H9 (cell line): ENCODE results near the gene TMEM26. TPM values are rescaled to one million over a fixed set of nuclear protein-coding genes. Genes with fewer than 3 reads are reported as not detected.

Experiments used
- DNase-seq: peaks from one replicate; pipeline ENCODE4 v3.0.0-alpha.2; 2017
- H2AFZ ChIP-seq: one replicate; pipeline ENCODE4 v1.6.1; 2013; ENCODE audit warnings: mild to moderate bottlenecking, low read length, control low read depth, moderate library complexity
- H2AK5ac ChIP-seq: 2 replicates; pipeline ENCODE4 v1.6.1; 2013; ENCODE audit warnings: low read length, control low read depth, mixed read lengths; ENCODE audit not compliant: insufficient read length
- H2BK120ac ChIP-seq: one replicate; pipeline ENCODE4 v1.6.1; 2013; ENCODE audit warnings: low read depth, mild to moderate bottlenecking, low read length, control low read depth, inconsistent platforms; ENCODE audit not compliant: poor library complexity, severe bottlenecking
- H2BK12ac ChIP-seq: 2 replicates; pipeline ENCODE4 v1.6.1; 2013; ENCODE audit warnings: low read length, control low read depth, mixed read lengths, low read depth; ENCODE audit not compliant: insufficient read length
- H2BK15ac ChIP-seq: 2 replicates; pipeline ENCODE4 v1.6.1; 2013; ENCODE audit warnings: low read depth, low read length, control low read depth
- H2BK20ac ChIP-seq: one replicate; pipeline ENCODE4 v1.6.1; 2013; ENCODE audit warnings: low read depth, mild to moderate bottlenecking, low read length, control low read depth, inconsistent platforms; ENCODE audit not compliant: poor library complexity, severe bottlenecking
- H2BK5ac ChIP-seq: 2 replicates; pipeline ENCODE4 v1.6.1; 2013; ENCODE audit warnings: low read length, control low read depth, mixed read lengths; ENCODE audit not compliant: insufficient read length
- H3K14ac ChIP-seq: 2 replicates; pipeline ENCODE4 v1.6.1; 2013; ENCODE audit warnings: low read length, control low read depth; ENCODE audit not compliant: insufficient read depth
- H3K18ac ChIP-seq: 2 replicates; pipeline ENCODE4 v1.6.1; 2013; ENCODE audit warnings: low read depth, mild to moderate bottlenecking, mixed read lengths, low read length, control low read depth; ENCODE audit not compliant: insufficient read length
- H3K23ac ChIP-seq: 2 replicates; pipeline ENCODE4 v1.6.1; 2013; ENCODE audit warnings: low read length, control low read depth, mixed read lengths, low read depth; ENCODE audit not compliant: insufficient read length
- H3K23me2 ChIP-seq: 2 replicates; pipeline ENCODE4 v1.6.1; 2013; ENCODE audit warnings: low read depth, mild to moderate bottlenecking, mixed read lengths, low read length, control low read depth; ENCODE audit not compliant: insufficient read length, poor library complexity, severe bottlenecking
- H3K27ac ChIP-seq: 2 replicates; pipeline ENCODE4 v1.5.1; 2013; ENCODE audit warnings: low read length, control low read depth, mixed read lengths, low read depth; ENCODE audit not compliant: insufficient read length
- H3K27me3 ChIP-seq: 2 replicates; pipeline ENCODE4 v1.6.1; 2013; ENCODE audit warnings: low read length, control low read depth, inconsistent platforms; ENCODE audit not compliant: insufficient read depth
- H3K4ac ChIP-seq: 2 replicates; pipeline ENCODE4 v1.6.1; 2013; ENCODE audit warnings: low read depth, mild to moderate bottlenecking, control low read depth, inconsistent platforms, low read length, moderate library complexity
- H3K4me1 ChIP-seq: 2 replicates; pipeline ENCODE4 v1.6.1; 2013; ENCODE audit warnings: low read length, control low read depth, inconsistent platforms; ENCODE audit not compliant: insufficient read depth
- H3K4me2 ChIP-seq: 2 replicates; pipeline ENCODE4 v1.6.1; 2013; ENCODE audit warnings: low read length, control low read depth, mixed read lengths; ENCODE audit not compliant: insufficient read length, insufficient read depth
- H3K56ac ChIP-seq: 2 replicates; pipeline ENCODE4 v1.6.1; 2013; ENCODE audit warnings: low read depth, mild to moderate bottlenecking, mixed read lengths, low read length, control low read depth; ENCODE audit not compliant: insufficient read length
- H3K79me1 ChIP-seq: 2 replicates; pipeline ENCODE4 v1.6.1; 2013; ENCODE audit warnings: low read depth, mild to moderate bottlenecking, moderate library complexity, low read length, control low read depth, inconsistent platforms; ENCODE audit not compliant: insufficient read depth, poor library complexity, severe bottlenecking
- H3K79me2 ChIP-seq: 2 replicates; pipeline ENCODE4 v1.6.1; 2013; ENCODE audit warnings: low read length, control low read depth, inconsistent platforms; ENCODE audit not compliant: insufficient read depth
- H3K9ac ChIP-seq: 2 replicates; pipeline ENCODE4 v1.6.1; 2013; ENCODE audit warnings: low read length, control low read depth, mixed read lengths; ENCODE audit not compliant: insufficient read length; ENCODE audit errors: extremely low read depth
- H3K9me3 ChIP-seq: one replicate; pipeline ENCODE4 v1.6.1; 2013; ENCODE audit warnings: low read depth, low read length, inconsistent platforms; ENCODE audit not compliant: control insufficient read depth
- H3T11ph ChIP-seq: one replicate; pipeline ENCODE4 v1.6.1; 2013; ENCODE audit warnings: mild to moderate bottlenecking, low read length, control low read depth, inconsistent platforms
- H4K20me1 ChIP-seq: one replicate; pipeline ENCODE4 v1.6.1; 2013; ENCODE audit not compliant: control insufficient read depth, insufficient read length, insufficient read depth
- H4K5ac ChIP-seq: 2 replicates; pipeline ENCODE4 v1.6.1; 2013; ENCODE audit warnings: low read depth, mild to moderate bottlenecking, mixed read lengths, low read length, control low read depth; ENCODE audit not compliant: insufficient read length
- H4K8ac ChIP-seq: replicated peaks from 2 replicates; pipeline ENCODE4 v1.6.1; 2013; ENCODE audit warnings: low read length, control low read depth, mixed read lengths, low read depth; ENCODE audit not compliant: insufficient read length
- H4K91ac ChIP-seq: 2 replicates; pipeline ENCODE4 v1.6.1; 2013; ENCODE audit warnings: low read depth, mild to moderate bottlenecking, moderate library complexity, mixed read lengths, low read length, control low read depth; ENCODE audit not compliant: insufficient read length
- H3K27ac Mint-ChIP-seq, 3 experiments: 2 replicates in 2 of 3; 3 replicates in 1 of 3; pipeline ENCODE4 v1.8.0; 2020 to 2021; ENCODE audit warnings: mixed read lengths in 3 of 3, mild to moderate bottlenecking in 1 of 3, moderate library complexity in 1 of 3
- H3K27me3 Mint-ChIP-seq: 2 replicates; pipeline ENCODE4 v1.8.0; 2021; ENCODE audit warnings: low read depth, mild to moderate bottlenecking, moderate library complexity, mixed read lengths
- H3K36me3 Mint-ChIP-seq, 3 experiments: 2 replicates in 2 of 3; 3 replicates in 1 of 3; pipeline ENCODE4 v1.8.0; 2020 to 2021; ENCODE audit warnings: low read depth in 3 of 3, mixed read lengths in 3 of 3; ENCODE audit not compliant: insufficient read depth in 1 of 3
- H3K4me1 Mint-ChIP-seq, 2 experiments: 2 replicates each; pipeline ENCODE4 v1.8.0; 2020; ENCODE audit warnings: mixed read lengths in 2 of 2
- H3K4me3 Mint-ChIP-seq, 2 experiments: 2 replicates in 1 of 2; 3 replicates in 1 of 2; pipeline ENCODE4 v1.8.0; 2020 to 2021; ENCODE audit warnings: mild to moderate bottlenecking in 2 of 2, mixed read lengths in 2 of 2, moderate library complexity in 1 of 2
- H3K9me3 Mint-ChIP-seq, 2 experiments: 2 replicates in 1 of 2; 3 replicates in 1 of 2; pipeline ENCODE4 v1.8.0; 2020; ENCODE audit warnings: mild to moderate bottlenecking in 2 of 2, mixed read lengths in 2 of 2, moderate library complexity in 1 of 2
- WGBS: extraction: QIAGEN DNeasy Blood & Tissue Kit; methylation state at CpG from one replicate; pipeline ENCODE4 v1.1.7; 2013; ENCODE audit warnings: missing lambda C conversion rate, low lambda C conversion rate, mixed read lengths; ENCODE audit not compliant: insufficient read length; ENCODE audit errors: extremely low coverage; 5-methylcytosine and 5-hydroxymethylcytosine counted together
- total RNA-seq: library from RNA; stranded (reverse); gene quantifications from 2 replicates; pipeline ENCODE4 v1.2.1, GENCODE V29; 2021
- TF ChIP-seq, protein P1 (sequence below): fragments of 200-600 bp; sonication (generic); conservative IDR thresholded peaks from 3 replicates; pipeline ENCODE4 v1.8.0; 2021; ENCODE audit warnings: antibody characterized with exemption, mild to moderate bottlenecking

Gene TMEM26
- total RNA-seq, 1 experiment from 2014 or later: 0.15 TPM

DNA sequence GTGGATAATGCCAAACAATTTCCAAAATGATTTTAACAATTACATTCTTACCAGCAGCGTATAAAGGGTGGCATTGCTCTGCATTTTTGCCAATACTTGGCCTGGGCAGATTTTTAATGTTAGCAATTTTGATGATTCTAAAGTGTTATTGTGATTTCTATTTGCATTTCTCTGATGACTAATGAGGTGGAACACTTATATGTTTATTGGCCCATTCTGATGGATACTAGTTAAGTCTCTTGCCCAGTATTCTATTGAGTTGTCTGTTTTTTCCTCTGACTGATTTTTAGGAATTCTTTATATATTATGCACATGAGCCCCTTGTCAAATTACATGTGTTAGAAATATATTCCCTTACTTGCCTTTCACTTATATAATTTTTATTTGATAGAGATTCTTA lies 86.8 kb downstream of the TMEM26 start:
- Mint-ChIP-seq H3K36me3 (no peaks in the 10 kb centered on the region), H3K27me3 (no peaks in the 10 kb centered on the region), H3K4me3 (no peak overlapping the region), H3K4me1 (no peaks in the 10 kb centered on the region), H3K9me3 (no peaks in the 10 kb centered on the region), H3K27ac (no peak overlapping the region)
- DNase-seq: no peak
- Histone ChIP-seq H2BK120ac (no peak overlapping the region), H3T11ph (no peak overlapping the region), H4K8ac (no peak overlapping the region), H3K79me2 (no peaks in the 10 kb centered on the region), H2AFZ (no peak overlapping the region), H3K4me2 (no peak overlapping the region), H3K14ac (no peak overlapping the region), H2AK5ac (no peak overlapping the region), H3K79me1 (no peaks in the 10 kb centered on the region), H2BK12ac (no peak overlapping the region), H3K4me1 (no peaks in the 10 kb centered on the region), H3K9ac (no peak overlapping the region), H2BK20ac (no peak overlapping the region), H3K27me3 (no peaks in the 10 kb centered on the region), H3K18ac (no peak overlapping the region), H3K23ac (no peak overlapping the region), H3K27ac (no peak overlapping the region), H3K56ac (no peak overlapping the region), H3K4ac (no peak overlapping the region), H4K5ac (no peak overlapping the region), H4K91ac (no peak overlapping the region), H3K9me3 (no peaks in the 10 kb centered on the region), H3K23me2 (no peaks in the 10 kb centered on the region), H2BK5ac (no peak overlapping the region), H2BK15ac (no peak overlapping the region), H4K20me1 (no peaks in the 10 kb centered on the region)
- TF ChIP-seq, protein P1, sequence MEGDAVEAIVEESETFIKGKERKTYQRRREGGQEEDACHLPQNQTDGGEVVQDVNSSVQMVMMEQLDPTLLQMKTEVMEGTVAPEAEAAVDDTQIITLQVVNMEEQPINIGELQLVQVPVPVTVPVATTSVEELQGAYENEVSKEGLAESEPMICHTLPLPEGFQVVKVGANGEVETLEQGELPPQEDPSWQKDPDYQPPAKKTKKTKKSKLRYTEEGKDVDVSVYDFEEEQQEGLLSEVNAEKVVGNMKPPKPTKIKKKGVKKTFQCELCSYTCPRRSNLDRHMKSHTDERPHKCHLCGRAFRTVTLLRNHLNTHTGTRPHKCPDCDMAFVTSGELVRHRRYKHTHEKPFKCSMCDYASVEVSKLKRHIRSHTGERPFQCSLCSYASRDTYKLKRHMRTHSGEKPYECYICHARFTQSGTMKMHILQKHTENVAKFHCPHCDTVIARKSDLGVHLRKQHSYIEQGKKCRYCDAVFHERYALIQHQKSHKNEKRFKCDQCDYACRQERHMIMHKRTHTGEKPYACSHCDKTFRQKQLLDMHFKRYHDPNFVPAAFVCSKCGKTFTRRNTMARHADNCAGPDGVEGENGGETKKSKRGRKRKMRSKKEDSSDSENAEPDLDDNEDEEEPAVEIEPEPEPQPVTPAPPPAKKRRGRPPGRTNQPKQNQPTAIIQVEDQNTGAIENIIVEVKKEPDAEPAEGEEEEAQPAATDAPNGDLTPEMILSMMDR: no peak
- WGBS: no CpG with 5 or more reads among the region's 1 CpG
